GM21423 (cell line): ENCODE data around the gene NLGN1.

Experiments
- ATAC-seq: cut with Tn5 transposase; IDR thresholded peaks from one replicate; pipeline ENCODE4 v1.9.1; 2021; ENCODE audit warnings: mild to moderate bottlenecking, moderate library complexity; ENCODE audit not compliant: unreplicated experiment

NLGN1 gene

GRCh38 chr3:173945806-173946205 lies 548.3 kb downstream of the NLGN1 start:
- no peak for ATAC-seq

- ATAC-seq, result no peak
Measured at GRCh38 chr3:173954647-173955046, 557.1 kb downstream of the NLGN1 start.

GRCh38 chr3:173957646-173958045 lies 560.1 kb downstream of the NLGN1 start:
- ATAC-seq, result no peak

- no peak for ATAC-seq
Measured at GRCh38 chr3:173958805-173959204, 561.3 kb downstream of the NLGN1 start.

DNA sequence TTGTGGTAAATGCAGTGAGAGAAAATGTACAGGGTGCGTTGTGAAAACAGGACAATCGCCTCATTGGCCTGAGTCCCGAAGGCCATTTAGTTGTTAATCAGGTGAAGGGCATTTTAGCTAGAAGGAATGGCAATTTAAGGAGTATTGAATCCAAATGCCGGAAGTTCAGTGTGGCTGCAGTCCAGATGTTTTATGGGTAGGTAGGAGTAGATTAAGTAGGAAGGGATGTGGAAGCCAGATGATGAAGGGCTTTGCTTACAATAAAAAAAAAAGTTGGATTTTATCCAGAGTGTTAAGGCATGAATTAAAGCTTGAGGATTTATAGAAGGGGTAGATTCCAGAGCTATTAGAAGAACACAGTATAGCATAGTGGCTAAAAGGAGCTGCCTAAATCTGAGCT lies 572.7 kb downstream of the NLGN1 start:
- no peak for ATAC-seq

DNA sequence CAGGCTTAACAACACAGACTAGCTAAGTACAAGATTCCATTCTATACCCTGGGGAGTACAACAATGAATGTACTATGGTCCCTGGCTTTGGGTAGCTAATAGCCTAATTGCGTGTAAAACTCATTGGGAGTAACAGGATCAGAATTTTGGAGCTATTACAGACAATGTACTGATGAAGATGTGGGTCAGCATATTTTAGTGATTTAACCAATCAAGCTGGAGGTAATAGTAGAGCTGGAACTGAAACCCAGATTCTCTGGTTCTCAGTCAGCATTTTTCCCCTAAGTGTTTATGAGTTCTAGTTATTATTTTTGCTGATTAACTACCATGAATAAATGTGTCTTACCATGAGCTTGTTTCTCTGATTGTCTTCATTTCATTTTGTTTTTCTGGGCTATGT lies 578.7 kb downstream of the NLGN1 start:
- no peak for ATAC-seq

- no peak for ATAC-seq
Measured at GRCh38 chr3:173977747-173978146, 580.2 kb downstream of the NLGN1 start.

DNA sequence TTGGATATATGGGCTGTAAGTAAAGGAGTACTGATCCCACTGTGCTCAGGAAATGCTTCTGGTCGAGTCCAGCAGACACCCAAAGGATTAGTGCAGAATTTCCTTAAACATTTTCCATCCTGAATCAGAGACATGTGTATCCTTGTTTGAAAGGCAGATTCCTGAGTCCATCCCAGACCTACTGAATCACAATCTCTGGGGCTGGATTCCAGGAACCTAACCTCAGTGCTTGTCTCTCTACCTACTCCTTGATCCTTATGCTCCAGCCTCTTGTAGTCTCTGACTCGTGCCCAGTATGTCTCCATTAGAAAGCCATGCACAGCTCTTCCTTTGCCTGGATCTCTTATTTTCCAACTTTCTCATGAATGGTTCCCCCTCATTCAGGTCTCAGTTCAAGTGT lies 585.8 kb downstream of the NLGN1 start:
- no peak for ATAC-seq

DNA sequence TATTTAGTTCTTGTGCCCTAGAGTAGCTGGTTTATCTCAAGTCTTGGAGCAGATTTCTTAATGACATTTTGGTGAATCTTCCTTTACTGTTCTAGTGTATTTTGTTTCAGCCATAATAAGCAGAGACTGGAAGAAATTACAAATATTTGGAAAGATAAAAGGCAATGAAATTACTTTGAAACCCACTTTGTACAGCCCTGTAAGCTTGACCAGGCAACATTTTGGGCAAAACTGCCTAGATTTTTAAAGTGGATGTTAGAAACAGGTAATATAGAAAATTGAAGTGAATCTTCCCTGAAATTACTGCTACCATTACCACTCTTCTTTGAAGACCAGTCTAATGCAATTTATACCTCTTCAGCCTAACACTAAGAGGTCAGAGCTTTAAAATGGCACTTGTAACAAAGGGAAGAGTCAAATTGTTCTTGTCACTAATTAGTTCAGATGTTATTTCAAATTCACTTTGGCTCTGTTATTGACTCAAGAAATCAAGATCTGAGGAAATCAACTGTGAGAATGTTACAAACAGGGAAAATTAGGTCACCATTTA lies 589.4 kb downstream of the NLGN1 start:
- no peak for ATAC-seq

GRCh38 chr3:173988909-173989308 lies 591.4 kb downstream of the NLGN1 start:
- no peak for ATAC-seq

GRCh38 chr3:173992416-173992815 lies 594.9 kb downstream of the NLGN1 start:
- ATAC-seq, result no peak

- ATAC-seq, result no peak
Measured at GRCh38 chr3:173993299-173993698, 595.8 kb downstream of the NLGN1 start.

- ATAC-seq, result no peak
Measured at GRCh38 chr3:174000675-174001074, 603.1 kb downstream of the NLGN1 start.

- no peak for ATAC-seq
Measured at GRCh38 chr3:174002543-174002942, 605.0 kb downstream of the NLGN1 start.

DNA sequence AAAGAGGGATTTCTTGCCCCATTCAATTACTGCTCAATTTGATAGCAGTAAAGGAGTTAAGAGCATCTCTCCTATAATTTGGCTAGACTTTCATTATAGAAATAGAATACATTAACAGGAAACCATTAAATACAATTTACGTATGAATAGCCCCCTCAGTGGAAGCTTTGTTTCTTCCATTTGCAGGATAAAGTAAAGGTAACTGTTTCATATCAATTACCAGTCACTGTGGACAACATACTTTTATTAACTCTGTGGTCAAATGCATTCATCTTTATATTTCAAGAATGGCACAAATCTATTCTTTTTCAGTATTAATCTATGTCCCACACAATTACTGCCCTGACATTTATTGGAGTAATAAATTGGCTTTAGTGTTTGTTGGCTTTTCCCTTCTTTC lies 613.4 kb downstream of the NLGN1 start:
- ATAC-seq, result no peak

DNA sequence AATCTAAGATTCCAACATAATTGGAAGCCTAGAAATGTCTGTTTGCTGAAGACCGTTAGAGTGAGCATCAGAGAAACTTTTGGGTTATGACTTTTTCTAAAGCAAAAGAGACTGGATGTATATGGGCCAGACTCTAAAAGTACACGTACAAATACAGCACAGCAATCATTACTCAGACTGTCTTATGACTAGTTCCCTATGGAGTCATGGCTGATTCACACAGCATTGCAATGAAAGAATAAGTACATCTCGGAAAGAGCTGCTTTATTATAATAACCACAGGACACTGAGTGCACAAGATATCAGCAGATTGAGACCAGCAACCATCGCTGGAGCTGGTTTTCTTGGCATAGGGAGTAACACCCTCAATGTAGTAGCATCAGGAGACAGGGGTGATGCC lies 618.6 kb downstream of the NLGN1 start:
- ATAC-seq, result no peak

DNA sequence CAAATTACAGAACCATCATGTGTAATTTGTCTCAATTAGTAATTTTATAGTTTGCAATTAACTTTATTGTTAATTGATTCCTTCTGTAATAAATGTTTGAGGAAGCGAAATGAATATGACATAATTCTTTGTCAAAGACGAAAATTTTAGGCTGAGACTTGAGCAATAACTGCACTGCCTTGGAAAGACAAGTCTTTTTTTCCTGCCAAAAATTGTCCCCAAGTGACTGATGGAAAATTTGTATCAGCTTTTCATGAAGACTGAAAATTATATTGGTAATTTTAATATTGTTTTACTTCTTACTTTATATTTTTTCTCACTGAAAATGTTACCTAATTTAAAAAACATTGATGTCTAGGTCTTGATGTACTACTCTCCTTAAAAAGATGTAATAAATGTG lies 622.6 kb downstream of the NLGN1 start:
- no peak for ATAC-seq

DNA sequence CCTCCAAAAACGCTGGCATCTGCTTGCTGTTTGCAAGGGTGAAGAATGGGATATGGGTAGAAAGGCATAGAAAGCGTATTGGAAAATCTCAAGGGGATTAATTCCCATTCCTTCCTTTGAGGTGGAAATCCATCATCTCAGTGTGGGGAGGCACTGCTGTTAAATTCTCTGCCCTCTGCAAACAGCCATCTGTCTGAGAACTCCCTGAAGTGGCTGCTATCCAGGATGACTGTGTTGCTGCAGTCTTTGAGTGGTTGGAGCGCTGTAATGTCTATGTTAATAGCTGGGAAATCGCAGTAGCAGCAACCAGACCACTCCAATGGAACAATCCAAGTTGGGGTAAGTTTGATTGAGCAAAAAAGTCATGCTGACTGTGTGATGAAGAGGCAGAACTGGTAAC lies 625.9 kb downstream of the NLGN1 start:
- ATAC-seq, result no peak

- ATAC-seq, result no peak
Measured at GRCh38 chr3:174028673-174029072, 631.1 kb downstream of the NLGN1 start.

- ATAC-seq, result no peak
Measured at GRCh38 chr3:174035328-174035886, 637.9 kb downstream of the NLGN1 start.

GRCh38 chr3:174046311-174046710 lies 648.8 kb downstream of the NLGN1 start:
- no peak for ATAC-seq

DNA sequence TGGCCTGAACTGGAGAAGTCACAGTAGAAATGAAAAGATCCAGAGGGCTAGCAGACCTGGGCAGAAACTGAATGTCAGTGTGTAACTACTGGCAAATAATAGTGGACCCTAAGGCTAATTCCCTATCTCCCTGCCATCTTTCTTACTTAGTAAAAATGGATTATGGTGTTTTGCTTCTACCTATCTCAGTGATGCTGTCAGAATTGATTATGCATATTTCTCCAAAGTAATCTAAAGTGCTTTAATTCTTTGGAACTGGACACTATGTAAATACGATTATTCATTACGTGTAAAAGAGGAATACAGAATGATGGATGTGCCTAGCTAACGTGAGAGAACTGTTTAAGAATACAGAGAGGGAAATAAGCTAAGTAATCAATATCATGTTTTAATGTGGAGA lies 651.9 kb downstream of the NLGN1 start:
- no peak for ATAC-seq

GRCh38 chr3:174051191-174051590 lies 653.6 kb downstream of the NLGN1 start:
- no peak for ATAC-seq
